HG02610 (cell line): ENCODE data around the gene ABCF3.
"Not testable (repeated sequence)": the region's sequence is repeated elsewhere in the genome, so short reads cannot be mapped to it uniquely, and the experiment has no call there.

Experiments used
- ATAC-seq: cut with Tn5 transposase; IDR thresholded peaks from one replicate; pipeline ENCODE4 v1.9.1; 2021; ENCODE audit warnings: mild to moderate bottlenecking, moderate library complexity; ENCODE audit not compliant: unreplicated experiment

The ABCF3 gene, protein sequence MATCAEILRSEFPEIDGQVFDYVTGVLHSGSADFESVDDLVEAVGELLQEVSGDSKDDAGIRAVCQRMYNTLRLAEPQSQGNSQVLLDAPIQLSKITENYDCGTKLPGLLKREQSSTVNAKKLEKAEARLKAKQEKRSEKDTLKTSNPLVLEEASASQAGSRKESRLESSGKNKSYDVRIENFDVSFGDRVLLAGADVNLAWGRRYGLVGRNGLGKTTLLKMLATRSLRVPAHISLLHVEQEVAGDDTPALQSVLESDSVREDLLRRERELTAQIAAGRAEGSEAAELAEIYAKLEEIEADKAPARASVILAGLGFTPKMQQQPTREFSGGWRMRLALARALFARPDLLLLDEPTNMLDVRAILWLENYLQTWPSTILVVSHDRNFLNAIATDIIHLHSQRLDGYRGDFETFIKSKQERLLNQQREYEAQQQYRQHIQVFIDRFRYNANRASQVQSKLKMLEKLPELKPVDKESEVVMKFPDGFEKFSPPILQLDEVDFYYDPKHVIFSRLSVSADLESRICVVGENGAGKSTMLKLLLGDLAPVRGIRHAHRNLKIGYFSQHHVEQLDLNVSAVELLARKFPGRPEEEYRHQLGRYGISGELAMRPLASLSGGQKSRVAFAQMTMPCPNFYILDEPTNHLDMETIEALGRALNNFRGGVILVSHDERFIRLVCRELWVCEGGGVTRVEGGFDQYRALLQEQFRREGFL

DNA sequence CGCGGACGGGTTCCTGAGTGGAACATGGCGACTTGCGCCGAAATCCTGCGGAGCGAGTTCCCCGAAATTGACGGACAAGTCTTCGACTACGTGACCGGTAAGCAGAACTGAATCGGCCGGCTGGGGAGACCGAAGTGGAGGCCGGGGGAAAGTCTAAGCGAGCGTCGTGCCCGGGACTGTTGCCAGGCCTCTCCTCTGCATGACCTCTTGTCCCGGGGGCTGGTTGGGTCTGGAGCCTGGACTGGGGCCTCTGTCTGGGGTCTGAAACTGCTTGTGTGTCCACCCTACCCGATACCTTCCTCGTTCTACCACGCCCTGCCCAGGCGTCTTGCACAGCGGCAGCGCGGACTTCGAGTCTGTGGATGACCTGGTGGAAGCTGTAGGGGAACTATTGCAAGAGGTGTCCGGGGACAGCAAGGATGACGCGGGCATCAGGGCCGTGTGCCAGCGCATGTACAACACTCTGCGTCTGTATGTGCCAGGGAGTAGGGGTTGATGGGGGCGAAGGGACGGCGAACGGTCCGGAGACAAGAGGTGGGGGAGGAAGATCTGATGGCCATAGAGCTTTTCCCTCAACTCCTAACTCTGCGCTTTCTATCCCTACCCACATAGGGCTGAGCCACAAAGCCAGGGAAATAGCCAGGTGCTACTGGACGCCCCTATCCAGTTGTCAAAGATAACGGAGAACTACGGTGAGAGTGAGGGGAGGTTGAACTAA, at the start of gene ABCF3:
Gene ABCF3, plus strand, starts transcription at position 16 of the 718 bp plus-strand sequence. Its CDS starts 9 bp downstream, at position 25.
- ATAC-seq, result peak; percentile 14

DNA sequence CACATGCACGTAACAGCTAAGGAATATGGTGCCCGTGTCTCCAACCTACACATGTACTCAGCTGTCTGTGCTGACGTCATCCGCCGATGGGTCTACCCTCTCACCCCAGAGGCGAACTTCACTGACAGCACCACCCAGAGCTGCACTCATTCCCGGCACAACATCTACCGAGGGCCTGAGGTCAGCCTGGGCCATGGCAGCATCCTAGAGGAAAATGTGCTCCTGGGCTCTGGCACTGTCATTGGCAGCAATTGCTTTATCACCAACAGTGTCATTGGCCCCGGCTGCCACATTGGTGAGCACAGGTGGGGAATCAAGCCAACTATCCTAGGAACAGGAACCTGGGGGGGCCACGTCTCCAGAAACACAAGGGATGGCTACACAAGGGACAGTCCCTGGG, 45.6 kb upstream of the ABCF3 start:
- ATAC-seq, result no peak

DNA sequence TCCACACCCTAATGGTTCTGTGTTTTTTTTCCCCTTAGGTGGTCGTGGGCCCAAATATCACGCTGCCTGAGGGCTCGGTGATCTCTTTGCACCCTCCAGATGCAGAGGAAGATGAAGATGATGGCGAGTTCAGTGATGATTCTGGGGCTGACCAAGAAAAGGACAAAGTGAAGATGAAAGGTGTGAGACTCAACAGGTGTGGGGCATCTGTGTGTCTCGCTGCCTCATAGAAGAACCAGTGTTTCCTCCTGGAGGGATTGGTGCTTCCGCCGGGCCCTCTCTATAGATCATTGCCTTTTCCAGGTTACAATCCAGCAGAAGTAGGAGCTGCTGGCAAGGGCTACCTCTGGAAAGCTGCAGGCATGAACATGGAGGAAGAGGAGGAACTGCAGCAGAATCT, 43.8 kb upstream of the ABCF3 start:
- ATAC-seq, result no peak

DNA sequence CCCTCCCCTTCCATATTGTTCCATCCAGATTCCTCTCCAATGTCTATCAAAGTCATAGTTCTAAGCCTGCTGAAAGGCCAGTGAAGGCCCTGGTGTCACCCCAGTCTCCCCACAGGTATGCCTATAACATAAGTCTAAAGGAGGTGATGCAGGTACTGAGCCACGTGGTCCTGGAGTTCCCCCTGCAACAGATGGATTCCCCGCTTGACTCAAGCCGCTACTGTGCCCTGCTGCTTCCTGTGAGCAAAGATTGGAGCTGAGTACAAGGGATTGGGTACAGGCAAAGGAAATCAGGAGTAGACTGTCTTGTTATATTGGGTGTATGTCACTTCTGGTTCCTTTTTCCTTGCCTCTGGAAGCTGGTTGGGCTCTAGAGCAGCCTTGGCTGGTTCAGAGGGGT, 42.7 kb upstream of the ABCF3 start:
- ATAC-seq, result peak; percentile 44

DNA sequence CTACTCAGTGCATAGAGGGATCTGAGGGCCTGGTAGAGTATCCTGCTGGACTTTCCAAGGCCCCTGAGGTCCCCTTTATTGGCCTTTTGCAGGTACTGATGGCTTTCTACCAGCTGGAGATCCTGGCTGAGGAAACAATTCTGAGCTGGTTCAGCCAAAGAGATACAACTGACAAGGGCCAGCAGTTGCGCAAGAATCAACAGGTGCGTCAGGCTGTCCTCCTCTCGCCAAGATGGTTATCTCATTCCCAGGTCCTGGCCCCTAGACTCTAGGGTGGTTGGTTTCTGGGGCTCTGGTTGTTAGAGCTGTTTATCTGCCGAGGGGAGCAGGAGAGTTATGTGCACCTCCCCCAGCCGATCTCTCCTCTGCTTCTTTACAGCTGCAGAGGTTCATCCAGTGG, 41.5 kb upstream of the ABCF3 start:
- ATAC-seq, result no peak

DNA sequence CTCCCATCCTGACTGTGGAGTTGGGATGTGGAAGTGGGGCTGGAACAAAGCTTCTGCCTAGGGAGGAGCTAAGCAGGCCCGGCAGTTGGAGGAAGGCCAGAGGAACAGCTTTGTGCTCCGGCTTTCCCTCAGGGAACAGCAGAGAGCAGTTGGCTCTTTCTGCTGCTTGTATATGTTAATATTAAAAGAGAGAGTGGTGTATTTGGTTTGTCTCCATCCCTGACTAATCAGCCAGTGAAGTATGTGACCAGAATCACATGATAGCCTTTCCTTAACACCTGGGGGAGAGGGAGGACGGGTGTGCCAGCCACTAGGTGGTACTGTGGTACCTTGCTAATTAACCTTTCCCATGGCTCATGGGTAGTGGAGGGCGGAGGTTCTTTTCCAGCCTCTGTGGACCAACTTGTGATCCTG, 40.9 kb upstream of the ABCF3 start:
- ATAC-seq, result no peak

DNA sequence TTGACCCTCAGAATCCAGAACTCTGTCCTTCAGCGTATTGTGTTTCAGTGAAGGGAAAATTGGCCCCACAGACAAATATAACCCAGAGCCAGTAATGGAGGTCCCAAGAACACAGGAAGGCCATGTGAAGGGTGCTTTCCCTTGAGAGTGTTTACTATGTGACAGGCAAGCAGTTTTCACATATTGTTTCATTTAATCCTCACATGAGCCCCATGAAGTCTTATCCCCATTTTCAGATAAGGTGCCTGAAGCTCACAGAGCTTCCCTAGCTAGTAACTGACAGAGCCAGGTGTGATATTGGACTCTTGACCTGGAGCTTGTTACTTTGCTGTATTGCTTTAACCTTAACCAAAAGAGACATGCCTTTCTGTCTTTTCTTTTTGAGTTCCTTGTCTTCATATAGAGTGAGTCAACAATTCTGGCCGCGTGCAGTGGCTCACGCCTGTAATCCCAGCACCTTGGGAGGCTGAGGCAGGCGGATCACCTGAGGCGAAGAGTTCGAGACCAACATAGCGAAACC, 40.2 kb upstream of the ABCF3 start:
- ATAC-seq, result no peak

DNA sequence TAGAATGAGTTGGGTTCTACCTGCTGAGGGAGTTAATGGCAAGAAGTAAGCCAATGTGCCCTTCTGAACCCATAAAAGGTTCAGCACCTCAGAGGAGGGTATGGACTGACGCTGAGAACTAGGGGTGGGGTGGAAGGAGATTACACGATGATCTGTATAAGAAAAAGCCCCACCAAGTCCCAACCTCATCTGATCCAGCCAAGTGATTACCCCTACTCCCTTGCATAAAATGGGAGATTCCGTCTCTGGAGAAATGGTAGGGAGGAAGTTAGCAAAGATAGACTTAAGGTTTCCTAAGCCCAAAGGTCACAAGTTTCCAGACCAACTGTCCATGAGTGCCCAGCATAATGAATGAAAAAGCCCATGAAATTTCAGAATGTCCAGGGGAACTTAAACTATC, 37.9 kb upstream of the ABCF3 start:
- ATAC-seq, result no peak

DNA sequence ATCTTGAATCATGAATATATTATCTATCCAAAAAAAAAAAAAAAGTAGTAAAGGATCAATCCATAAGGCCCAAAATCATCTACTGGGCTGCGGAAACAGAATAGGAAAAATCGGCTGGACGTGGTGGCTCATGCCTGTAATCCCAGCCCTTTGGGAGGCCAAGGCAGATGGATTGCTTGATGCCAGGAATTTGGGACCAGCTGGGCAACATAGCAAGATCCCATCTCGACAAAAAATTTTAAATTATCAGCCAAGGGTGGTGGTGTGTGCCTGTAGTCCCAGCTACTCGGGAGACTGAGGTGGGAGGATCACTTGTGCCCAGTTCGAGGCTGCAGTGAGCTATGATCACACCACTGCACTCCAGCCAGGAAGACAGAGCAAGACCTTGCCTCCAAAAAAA, 36.9 kb upstream of the ABCF3 start:
- ATAC-seq, result no peak

DNA sequence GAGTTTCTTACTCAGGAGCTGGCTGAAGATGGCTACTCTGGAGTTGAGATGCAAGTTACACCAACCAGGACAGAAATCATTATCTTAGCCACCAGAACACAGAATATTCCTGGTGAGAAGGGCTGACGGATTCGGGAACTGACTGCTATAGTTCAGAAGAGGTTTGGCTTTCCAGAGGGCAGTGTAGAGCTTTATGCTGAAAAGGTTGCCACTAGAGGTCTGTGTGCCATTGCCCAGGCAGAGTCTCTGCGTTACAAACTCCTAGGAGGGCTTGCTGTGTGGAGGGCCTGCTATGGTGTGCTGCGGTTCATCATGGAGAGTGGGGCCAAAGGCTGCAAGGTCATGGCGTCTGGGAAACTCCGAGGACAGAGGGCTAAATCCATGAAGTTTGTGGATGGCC, 36.2 kb upstream of the ABCF3 start:
- ATAC-seq, result not testable (repeated sequence)

DNA sequence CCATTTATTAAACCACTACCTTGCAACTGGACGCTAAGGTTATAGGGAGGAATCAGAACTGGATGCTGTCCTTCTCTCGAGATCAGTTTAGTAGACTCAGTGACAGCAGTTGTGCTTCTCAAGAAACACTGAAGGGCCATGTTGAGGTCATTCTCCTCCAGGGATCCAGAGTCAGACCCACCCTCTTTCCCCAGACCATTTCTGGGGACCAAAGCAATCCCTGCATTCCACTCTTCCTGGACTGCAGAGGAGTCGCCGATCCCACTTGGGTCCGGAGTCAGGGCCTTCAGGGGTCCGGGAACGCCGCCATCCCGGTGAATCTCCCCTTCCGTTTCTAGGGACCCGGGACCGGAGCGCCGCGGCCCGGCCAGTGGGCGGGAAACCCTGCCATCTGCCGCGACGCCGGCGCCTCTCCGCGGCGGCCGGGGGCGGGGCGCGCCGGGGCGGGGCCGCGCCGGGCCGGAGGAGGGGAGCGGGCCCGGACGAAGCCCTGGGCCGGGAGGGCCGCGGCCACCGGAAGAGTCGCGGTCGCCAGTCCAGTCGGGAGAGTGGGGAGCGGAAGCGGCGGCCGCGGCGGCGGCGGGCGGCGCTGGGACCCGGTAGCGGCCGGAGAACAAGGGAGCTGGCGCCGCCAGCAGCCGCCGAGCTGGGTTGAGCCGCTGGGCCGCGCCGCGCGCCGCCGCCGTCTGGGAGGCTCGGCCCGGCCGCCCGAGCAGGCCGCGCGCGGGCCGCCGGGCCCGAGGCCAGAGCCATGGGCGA, 30.9 kb upstream of the ABCF3 start, which contains the start of gene DVL3:
Gene DVL3, plus strand, starts transcription at position 493 of the 759 bp plus-strand sequence. Its CDS starts 259 bp downstream, at position 752.
- peak; percentile 75 for ATAC-seq

DNA sequence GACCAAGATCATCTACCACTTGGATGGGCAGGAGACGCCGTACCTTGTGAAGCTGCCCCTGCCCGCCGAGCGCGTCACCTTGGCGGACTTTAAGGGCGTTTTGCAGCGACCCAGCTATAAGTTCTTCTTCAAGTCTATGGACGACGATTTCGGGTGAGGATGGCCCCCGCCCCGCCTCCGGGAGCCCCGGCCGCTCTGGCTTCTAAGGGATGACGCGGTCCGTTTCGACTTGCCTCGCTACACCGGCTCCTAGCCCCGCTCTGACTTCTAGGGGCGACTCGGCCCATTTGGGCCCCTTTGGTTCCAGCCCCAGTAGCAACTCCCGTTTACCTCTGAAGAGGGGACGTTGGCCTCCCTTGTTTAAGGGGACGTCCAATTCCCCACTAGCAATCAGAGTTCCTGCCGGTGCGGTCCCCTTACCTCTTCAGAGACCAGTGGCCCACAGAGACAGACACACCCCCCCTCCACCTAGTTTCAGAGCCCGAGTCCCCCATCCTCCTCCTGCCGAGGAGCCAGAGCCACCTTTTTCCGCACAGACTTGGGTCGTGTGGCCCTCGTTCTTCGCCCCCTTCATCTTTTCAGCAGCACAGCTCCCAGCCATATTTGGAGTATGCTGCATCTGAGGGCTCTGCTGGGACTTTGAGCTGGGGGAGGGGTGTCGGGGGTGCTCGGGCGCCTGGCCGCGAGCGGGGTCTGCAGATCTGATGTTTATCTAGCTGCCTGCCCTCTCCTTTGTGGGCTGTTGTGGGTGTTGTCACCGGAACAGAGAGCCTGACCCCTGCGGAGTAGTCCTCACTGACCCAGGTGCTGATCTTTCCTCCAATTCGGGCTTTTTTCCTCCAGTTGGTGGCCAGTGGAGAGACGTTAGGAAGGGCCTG, 30.1 kb upstream of the ABCF3 start:
- ATAC-seq, result peak; percentile 26

DNA sequence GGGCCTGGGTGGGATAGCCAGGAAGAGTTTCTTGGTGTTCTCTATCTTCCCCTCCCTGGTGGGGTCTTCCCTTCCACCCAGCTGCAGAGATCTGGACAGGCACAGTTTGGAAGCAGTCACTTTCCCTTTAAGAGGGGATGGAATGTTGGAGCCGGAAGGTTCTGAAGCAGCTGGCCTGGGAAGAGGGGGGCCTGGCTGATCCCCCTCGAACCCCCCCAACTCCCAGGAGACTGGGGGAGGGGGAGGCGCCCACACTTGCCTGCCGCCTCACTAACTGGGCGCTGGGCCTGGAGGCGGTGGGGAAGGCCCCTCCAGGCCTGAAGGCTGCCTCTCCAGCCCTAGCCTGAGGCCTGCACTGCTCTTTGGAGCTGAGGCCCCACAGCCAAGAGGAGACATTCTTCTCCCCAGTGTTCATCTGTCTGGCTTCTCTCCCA, 29.5 kb upstream of the ABCF3 start:
- no peak for ATAC-seq

DNA sequence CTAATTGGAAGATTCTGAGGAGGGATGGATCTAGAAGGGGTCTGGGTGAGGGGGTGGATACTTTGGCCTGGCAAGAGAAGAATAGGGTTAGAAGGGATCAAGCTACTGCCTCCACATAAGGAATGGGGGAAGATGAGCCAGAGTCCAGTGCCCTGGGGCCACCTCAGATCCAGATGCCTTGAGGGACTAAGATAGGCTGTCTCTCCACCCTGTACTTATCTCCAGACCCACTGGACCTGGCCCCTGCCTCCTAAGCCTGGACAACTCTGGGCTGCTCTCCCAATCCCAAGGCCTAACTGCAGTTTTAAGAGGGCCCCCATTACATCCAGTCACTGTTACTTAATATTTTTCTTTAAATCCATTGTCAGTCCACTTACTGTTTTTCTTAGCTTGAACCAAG, 28.8 kb upstream of the ABCF3 start:
- no peak for ATAC-seq

DNA sequence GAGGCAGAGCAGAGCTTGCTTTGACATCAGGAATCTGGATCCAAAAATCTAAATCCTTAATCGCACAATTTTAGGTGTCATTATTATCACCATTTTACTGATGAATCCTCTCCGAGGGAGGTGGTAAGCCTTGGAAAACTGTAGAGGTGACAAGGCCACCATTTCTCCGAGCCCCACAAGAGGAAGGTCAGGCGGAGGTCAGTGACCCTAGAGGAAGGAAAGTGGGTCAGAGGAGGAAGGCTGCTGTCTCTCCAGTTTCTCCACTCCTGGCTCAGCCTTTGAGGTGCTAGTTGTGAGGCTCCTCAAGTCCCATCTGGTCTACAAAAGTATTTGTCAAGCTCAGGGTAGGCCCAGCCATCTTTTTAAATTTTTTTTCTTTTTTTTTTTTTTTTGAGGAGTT, 27.6 kb upstream of the ABCF3 start:
- no peak for ATAC-seq

DNA sequence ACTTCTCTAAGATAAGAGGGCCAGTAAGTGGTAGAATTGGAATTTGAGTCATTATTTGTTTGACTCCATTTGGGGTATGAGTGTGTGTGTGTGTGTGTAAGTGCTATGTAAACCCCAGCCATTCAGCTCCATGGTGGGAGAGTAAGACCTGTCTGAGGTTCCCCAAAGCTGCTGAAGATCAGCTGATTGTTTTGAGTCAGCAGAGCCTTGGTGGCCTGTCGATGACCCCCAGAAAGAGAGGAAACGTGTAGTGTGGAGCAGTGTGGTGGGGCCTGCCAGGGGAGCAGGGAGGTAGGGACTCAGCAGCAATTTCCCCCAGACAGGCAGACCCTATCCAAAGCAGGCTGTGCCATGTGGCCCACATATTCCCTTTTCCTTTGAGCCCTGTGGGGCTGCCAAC, 25.5 kb upstream of the ABCF3 start:
- peak; percentile 34 for ATAC-seq

DNA sequence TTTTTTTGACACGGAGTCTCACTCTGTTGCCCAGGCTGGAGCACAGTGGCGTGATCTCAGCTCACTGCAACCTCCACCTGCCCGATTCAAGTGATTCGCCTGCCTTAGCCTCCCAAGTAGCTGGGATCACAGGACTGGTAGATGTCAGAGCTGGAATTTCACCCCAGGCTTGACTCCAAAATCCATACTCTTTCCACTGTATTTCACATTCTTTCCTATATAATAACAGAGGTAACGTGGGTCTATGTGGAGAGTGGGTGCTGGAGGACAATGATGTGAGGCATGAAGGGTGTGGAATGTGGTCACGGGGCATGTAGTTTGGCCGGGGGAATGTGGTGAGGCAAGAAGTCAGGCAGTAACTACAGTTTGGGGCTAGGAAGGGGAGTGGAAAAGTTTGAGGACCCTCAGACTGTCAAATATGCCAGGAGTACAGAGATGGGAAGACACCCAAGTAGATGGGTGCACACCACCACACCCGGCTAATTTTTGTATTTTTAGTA, 23.4 kb upstream of the ABCF3 start:
- not testable (repeated sequence) for ATAC-seq

DNA sequence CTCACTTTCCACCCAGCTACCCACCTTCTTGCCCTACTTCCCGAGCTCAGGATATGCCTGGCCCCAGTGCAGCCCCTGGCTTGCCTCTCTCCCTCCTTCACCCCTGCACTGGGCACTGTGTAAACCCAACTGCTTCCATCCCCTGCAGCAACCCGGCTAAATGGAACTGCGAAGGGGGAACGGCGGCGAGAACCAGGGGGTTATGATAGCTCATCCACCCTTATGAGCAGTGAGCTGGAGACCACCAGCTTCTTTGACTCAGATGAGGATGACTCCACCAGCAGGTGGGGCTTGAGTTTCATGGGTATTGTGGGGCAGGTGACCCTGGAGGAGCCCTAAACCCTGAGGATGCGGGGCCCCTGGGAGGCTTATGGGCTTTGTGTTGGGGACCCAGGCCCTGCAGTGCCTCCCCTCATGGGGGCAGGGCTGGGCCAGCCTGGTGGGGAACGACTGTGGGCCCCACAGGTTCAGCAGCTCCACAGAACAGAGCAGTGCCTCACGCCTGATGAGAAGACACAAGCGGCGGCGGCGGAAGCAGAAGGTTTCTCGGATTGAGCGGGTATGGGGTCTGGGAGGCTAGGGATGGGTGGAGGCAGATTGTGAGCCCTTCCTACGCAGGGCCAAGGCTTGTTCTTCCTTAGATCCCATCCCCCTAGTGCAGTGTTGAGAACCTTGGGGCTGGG, 21.2 kb upstream of the ABCF3 start:
- no peak for ATAC-seq

DNA sequence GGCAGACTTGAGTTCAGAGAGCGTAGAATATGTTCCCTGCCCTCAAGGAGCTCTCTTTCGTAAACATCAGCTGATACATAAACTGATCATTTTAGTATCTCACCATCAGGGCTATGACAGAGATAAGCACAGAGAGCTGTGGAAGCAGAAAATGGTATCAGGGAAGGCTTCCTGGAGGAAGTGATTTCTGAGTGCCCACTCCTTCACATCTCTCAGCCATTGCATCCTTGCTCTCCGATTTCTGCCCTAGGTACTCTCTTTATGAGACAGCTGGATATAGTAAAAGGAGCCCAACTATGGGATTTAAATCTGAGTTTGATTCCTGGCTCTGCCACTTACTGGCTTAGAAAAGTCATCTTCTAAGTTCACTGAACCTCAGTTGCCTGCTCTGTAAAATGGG, 20.5 kb upstream of the ABCF3 start:
- ATAC-seq, result no peak
